ENCODE measurements around the gene EPS8L1.

DNA sequence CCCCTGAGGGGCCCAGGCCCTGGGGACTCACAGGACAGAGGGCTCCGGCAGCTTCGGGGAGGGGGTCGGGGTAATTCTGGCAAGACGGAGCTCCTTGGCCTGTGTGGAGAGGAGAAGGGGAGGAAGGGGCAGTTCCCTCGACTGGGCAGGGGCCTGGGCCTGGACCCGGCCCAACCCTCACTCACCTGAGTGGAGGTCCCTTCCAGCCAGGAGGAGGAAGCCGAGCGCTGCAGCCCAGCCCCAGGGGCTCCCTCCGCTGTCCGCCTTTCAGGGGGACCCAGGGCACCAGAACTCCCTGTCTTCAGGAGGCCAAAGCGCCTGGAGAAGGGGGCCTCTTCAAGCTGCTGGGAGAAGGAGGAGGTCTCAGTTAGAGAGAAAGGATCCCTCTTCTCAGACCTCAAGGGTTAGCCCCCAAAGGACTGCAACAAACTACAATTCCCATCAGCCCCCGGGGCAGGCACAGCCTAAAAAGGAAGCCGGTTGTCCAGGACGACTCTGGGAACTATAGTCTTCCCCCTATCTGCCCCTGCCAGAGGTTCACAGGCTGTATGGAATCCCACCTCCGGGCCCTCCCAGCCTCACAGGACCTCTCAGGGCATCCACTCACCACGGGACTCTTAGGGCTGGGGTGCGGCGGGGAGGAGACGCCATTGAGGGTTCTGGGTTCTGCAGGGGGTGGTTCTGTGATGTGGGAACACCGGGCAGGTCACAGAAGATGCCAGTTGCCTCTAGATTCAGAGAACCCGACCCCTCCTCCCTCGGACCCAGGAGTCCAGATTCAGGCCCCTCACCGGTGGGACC, 19.8 kb downstream of the EPS8L1 start:
- TF ChIP-seq, protein P1, sequence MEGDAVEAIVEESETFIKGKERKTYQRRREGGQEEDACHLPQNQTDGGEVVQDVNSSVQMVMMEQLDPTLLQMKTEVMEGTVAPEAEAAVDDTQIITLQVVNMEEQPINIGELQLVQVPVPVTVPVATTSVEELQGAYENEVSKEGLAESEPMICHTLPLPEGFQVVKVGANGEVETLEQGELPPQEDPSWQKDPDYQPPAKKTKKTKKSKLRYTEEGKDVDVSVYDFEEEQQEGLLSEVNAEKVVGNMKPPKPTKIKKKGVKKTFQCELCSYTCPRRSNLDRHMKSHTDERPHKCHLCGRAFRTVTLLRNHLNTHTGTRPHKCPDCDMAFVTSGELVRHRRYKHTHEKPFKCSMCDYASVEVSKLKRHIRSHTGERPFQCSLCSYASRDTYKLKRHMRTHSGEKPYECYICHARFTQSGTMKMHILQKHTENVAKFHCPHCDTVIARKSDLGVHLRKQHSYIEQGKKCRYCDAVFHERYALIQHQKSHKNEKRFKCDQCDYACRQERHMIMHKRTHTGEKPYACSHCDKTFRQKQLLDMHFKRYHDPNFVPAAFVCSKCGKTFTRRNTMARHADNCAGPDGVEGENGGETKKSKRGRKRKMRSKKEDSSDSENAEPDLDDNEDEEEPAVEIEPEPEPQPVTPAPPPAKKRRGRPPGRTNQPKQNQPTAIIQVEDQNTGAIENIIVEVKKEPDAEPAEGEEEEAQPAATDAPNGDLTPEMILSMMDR (IDR thresholded peaks at IDR 0.05; ENCODE audit: poor library complexity, severe bottlenecking), result no peak
- TF ChIP-seq EP300 (conservative IDR thresholded peaks at IDR 0.05; ENCODE audit: poor library complexity, severe bottlenecking) (no peak), POLR2AphosphoS5 (IDR thresholded peaks at IDR 0.05) (no peak), TAF1 (IDR thresholded peaks at IDR 0.05; ENCODE audit: low read depth) (no peak), SMC3 (conservative IDR thresholded peaks at IDR 0.05; ENCODE audit: poor library complexity) (no peak)
